LNCAP (cell line): ENCODE measurements around the gene OLFML2A.

Experiments
- CTCF ChIP-seq: fragments of 450-650 bp; IDR thresholded peaks from 2 replicates; pipeline ENCODE4 v1.5.1; 2017; ENCODE audit warnings: mild to moderate bottlenecking

Gene OLFML2A

DNA sequence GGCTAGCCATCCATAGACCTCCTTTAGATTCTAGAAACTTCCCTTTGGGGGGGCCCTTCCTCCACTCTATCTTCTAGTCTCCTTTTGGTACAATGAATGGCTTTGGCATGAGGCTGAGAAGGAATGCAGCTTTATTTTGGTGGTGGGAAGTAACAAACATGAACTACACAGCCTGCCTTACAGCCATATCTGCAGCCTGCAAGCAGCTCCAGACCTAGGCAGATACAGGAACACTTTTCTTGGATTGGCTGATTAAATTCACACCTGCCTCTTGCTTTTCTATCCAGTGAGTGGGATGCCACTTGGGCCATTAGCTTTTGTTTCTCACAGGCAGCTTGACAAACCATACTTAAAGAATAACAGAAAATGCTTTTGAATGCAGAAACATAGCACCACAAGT lies 34.0 kb upstream of the OLFML2A start:
- no peak for TF ChIP-seq CTCF

- no peak for TF ChIP-seq CTCF
Measured at GRCh38 chr9:124743686-124744348, 33.1 kb upstream of the OLFML2A start.

DNA sequence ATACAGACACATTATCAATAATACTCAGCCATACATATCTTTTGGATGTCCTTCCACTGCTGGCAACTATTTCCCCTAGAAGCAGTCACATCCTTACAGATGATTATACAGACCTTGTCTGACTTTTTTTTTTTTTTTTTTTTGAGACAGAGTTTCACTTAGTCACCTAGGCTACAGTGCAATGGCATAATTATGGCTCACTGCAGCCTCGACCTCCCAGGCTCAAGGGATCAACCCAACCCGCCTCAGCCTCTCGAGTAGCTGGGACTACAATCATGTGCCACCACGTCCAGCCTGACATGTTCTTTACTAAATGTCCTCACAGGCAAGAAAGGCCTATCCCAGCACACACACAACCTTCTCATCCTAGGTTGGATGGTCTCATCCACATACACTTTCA lies 29.9 kb upstream of the OLFML2A start:
- TF ChIP-seq CTCF = no peak

DNA sequence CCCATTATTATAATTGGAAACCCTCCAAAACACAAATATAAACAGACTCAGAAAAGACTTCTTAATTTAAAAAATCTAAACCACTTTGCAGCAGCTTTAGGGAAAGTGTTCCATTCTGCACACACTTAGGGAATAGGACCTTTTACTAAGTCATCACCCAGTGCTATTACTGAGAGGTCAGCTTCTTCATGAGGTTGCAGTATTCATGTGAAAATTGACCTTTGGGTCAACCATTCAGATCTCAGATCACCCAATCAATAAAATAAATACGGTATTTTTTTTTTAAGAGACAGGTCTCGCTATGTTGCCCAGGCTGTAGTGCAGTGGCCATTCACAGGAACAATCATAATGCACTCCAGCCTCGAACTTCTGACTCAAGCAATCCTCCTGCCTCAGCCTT lies 27.6 kb upstream of the OLFML2A start:
- TF ChIP-seq CTCF = no peak

DNA sequence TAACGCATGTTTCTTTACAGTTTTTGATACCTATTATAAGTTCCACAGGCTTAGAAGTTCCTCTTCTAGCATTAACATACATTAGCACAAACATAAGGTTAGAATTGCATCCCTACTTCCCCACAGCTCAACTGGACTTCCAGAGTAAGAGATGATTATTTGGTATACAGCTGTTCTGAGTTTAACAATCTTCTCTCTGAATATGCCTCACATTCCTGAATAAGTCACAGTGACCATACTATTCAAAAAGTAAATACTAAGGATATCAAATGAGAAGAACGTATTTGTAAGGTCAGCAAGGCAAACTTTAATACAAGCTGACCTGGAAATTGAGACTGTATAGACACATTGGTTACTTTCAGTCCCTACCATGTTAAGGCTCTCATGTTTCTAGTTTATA lies 27.2 kb upstream of the OLFML2A start:
- TF ChIP-seq CTCF = no peak

GRCh38 chr9:124752967-124753366 lies 24.0 kb upstream of the OLFML2A start:
- TF ChIP-seq CTCF = no peak

DNA sequence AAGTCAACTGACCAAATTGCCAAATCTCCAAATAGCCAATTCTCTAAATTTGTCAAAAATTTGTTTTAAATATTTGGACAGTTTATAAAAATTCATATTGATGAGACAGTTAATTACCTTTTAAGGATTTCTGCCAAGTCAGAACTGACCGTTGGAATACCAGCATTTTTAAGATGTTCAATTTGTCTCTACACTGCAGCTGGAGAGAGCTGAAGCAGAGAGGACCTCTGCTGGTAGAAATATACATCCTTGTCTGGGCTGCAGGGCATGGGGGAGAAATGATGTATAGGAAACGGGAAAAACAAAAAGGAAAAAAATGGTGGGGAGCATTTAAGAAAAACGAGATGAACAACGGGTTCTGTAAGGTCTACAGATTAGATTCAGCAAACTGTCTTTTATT lies 22.6 kb upstream of the OLFML2A start:
- peak; percentile 66 for TF ChIP-seq CTCF

DNA sequence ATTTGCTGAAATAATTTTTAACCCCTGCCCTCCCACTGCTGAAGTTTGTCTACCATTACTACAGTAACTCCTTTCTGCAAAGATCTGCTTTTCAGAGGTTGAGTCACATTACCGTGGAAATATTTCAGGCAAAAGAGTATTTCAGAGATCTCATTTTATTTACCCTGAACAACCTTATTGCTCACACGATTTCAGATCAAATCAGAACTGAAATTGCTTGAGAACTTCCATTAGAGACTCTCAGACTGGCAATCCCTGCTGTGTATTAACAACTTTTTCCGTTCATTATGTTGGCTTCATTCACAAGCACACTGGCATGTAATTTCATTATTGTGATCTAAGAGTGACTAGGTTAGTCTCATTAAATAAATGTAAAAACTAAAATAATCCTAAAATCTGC lies 21.9 kb upstream of the OLFML2A start:
- no peak for TF ChIP-seq CTCF
